Right lobe of liver (tissue), 6 donors: ENCODE data around the gene SLC22A16. TPM values are rescaled to one million over a fixed set of nuclear protein-coding genes. Genes with fewer than 3 reads are reported as not detected.
"Not testable (repeated sequence)": the region's sequence is repeated elsewhere in the genome, so short reads cannot be mapped to it uniquely, and the experiment has no call there.

Source experiments
- ATAC-seq, 4 donors: fragments of 200-7000 bp; cut with Tn5 transposase; one replicate each; pipeline ENCODE4 v1.9.1; 2020; ENCODE audit warnings: mild to moderate bottlenecking in 4 of 4, moderate library complexity in 4 of 4
- DNase-seq, 3 donors: peaks; one replicate each; pipeline ENCODE4 v3.0.0-alpha.2; 2020
- H3K27ac ChIP-seq, 3 donors: fragments of 200-600 bp; one replicate each; pipeline ENCODE4 v1.8.0; 2022
- H3K27me3 ChIP-seq, 2 donors: fragments of 200-600 bp; one replicate each; pipeline ENCODE4 v1.8.0; 2022
- H3K36me3 ChIP-seq, 4 donors: fragments of 200-600 bp; sonication (generic) in 1 of 4; one replicate each; pipeline versions ENCODE4 v1.5.1 to v1.8.0; 2017 to 2022; ENCODE audit warnings: control low read depth in 1 of 4
- H3K4me1 ChIP-seq, 4 donors: fragments of 200-600 bp; sonication (generic) in 1 of 4; one replicate each; pipeline versions ENCODE4 v1.5.1 to v1.8.0; 2017 to 2022; ENCODE audit warnings: control low read depth in 1 of 4
- H3K4me3 ChIP-seq, 3 donors: fragments of 200-600 bp; one replicate each; pipeline ENCODE4 v1.8.0; 2022
- H3K9me3 ChIP-seq, 4 donors: fragments of 200-600 bp; sonication (generic) in 1 of 4; one replicate each; pipeline versions ENCODE4 v1.5.1 to v1.8.0; 2017 to 2022; ENCODE audit warnings: control low read depth in 1 of 4
- POLR2A ChIP-seq: fragments of 450-650 bp; IDR thresholded peaks from one replicate; pipeline ENCODE4 v1.6.1; 2017; ENCODE audit warnings: antibody characterized with exemption, mild to moderate bottlenecking
- WGBS: methylation state at CpG from one replicate; pipeline ENCODE4 v1.1.6; 2018; ENCODE audit warnings: low coverage, low lambda C conversion rate; ENCODE audit not compliant: insufficient coverage; ENCODE audit errors: missing lambda C conversion rate; 5-methylcytosine and 5-hydroxymethylcytosine counted together
- intact Hi-C, 2 donors: fragments of 100-400 bp; cut with DNase I; formaldehyde crosslinking; loops; one replicate each; pipeline versions ENCODE4 v1.11.2 to v1.14.1; 2022
- total RNA-seq, 6 experiments: library from RNA; depleted of rRNA in 2 of 6; stranded (reverse); fragments of >200 nt in 2 of 6; fragmentation: NEBNext Ultra II Directional in 3 of 6; extraction: Animal tissue kit (Norgen Biotek cat#: 25700) in 3 of 6; gene quantifications; one replicate each; pipeline versions ENCODE4 v1.1.0 to v1.2.4, GENCODE V29; 2016 to 2023
- TF ChIP-seq, protein P1 (sequence below), 4 donors: fragments of 200-600 bp in 3 of 4; fragments of 450-650 bp in 1 of 4; IDR thresholded peaks; one replicate each; pipeline versions ENCODE4 v1.5.1 to v1.8.0; 2016 to 2022; ENCODE audit warnings: antibody characterized with exemption in 4 of 4, mild to moderate bottlenecking in 2 of 4
- donor health status: DM: no; HTN: yes; CAD: no.
- donor health status: DM: no; HTN: no; CAD: no.
- donor health status: DM: no; HTN: no; CAD: no.
- donor health status: DM: no; HTN: yes; CAD: no.
- donor health status: DM: no; HTN: yes; CAD: no.

The SLC22A16 gene
- total RNA-seq, 6 experiments from 2014 or later: 0.11 to 0.44 (median 0.31) TPM; not detected in 3

DNA sequence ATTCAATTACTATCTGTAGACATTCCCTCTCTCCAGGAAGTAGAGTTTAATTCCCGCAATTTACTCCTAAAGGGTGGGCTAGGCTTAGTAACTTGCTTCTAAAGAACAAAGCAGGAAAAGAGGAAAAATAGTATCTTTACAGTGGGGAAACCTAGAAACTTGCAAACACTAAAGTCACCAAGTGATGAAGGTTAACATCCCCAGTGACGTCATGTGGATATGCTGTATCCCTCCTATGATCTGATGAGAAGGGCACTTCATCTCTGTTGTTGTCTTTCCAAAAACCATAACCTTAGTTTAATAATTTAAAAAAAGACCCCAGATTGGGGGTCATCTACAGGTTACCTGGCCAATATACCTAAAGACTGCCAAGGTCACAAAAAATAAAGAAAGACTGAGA, 17.3 kb downstream of the SLC22A16 start:
- WGBS: 92% methylated on average over 2 of the region's 2 CpGs
- Histone ChIP-seq H3K27me3 (no peaks in the 10 kb centered on the region), H3K4me3 (no peak overlapping the region), H3K27ac (no peak overlapping the region), H3K9me3 (peaks cover 0 to 13% (median 3%) of the 10 kb centered on the region in 4 donors), H3K36me3 (no peaks in the 10 kb centered on the region), H3K4me1 (no peaks in the 10 kb centered on the region)
- intact Hi-C loops: no loop called here
- ATAC-seq (no peak), DNase-seq (no peak)
- TF ChIP-seq POLR2A: no peak
- TF ChIP-seq, protein P1, sequence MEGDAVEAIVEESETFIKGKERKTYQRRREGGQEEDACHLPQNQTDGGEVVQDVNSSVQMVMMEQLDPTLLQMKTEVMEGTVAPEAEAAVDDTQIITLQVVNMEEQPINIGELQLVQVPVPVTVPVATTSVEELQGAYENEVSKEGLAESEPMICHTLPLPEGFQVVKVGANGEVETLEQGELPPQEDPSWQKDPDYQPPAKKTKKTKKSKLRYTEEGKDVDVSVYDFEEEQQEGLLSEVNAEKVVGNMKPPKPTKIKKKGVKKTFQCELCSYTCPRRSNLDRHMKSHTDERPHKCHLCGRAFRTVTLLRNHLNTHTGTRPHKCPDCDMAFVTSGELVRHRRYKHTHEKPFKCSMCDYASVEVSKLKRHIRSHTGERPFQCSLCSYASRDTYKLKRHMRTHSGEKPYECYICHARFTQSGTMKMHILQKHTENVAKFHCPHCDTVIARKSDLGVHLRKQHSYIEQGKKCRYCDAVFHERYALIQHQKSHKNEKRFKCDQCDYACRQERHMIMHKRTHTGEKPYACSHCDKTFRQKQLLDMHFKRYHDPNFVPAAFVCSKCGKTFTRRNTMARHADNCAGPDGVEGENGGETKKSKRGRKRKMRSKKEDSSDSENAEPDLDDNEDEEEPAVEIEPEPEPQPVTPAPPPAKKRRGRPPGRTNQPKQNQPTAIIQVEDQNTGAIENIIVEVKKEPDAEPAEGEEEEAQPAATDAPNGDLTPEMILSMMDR (IDR thresholded peaks at IDR 0.05): no peak

DNA sequence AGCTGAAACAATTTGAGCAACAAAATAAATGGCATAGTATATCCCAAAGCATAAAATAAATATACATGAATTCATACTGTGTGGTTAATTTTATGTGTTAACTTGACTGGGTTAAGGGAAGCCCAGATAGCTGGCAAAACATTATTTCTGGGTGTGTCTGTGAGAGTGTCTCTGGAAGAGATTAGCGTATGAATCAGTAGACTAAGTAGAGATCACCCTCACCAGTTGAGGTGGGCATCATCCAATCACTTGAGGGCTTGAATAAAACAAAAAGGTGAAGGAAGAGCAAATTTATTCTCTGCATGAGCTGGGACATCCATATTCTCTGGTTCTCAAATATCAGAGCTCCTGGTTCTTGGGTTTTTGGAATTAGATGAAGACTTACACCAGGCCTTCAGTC, 17.9 kb downstream of the SLC22A16 start:
- no peaks in the 10 kb centered on the region for H3K4me1 ChIP-seq
- no peak for TF ChIP-seq POLR2A
- TF ChIP-seq, protein P1 (IDR thresholded peaks at IDR 0.05): no peak
- WGBS: 100% methylated on average over 1 of the region's 1 CpG
- H3K27ac ChIP-seq: no peak overlapping the region
- H3K9me3 ChIP-seq: peaks cover 0 to 13% (median 2%) of the 10 kb centered on the region in 4 donors
- no peaks in the 10 kb centered on the region for H3K27me3 ChIP-seq
- no peak for DNase-seq
- H3K36me3 ChIP-seq: no peaks in the 10 kb centered on the region
- intact Hi-C loops: no loop called here
- no peak for ATAC-seq
- no peak overlapping the region for H3K4me3 ChIP-seq

DNA sequence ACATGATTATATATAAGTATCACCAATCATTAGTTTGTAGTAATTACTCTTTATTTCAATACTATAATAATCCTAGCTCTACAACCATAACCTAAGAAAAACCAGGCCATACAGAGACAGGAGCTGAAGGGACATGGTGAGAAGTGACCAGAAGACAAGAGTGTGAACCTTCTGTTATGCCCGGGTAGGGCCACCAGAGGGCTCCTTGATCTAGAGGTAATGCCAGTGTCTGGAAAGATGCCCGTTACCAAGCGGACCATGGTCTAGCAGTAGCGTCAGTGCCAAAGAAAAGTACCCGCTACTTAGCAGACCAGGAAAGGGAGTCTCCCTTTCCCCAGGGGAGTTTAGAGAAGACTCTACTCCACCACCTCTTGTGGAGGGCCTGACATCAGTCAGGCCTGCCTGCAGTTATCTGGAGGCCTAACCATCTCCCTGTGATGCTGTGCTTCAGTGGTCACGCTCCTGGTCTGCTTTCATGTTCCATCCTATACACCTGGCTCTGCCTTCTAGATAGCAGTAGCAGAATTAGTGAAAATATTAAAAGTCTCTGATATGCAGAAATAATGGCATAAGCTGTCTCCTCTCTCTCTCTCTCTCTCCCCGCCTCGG, 18.7 kb downstream of the SLC22A16 start:
- H3K36me3 ChIP-seq, H3K27me3 ChIP-seq, H3K4me3 ChIP-seq, intact Hi-C loops, H3K27ac ChIP-seq, H3K4me1 ChIP-seq, H3K9me3 ChIP-seq: not testable (repeated sequence)
- ATAC-seq (peak; percentile 94 to 97 (median 96)), DNase-seq (peak; percentile 71 to 86 (median 74))
- TF ChIP-seq, protein P1 (IDR thresholded peaks at IDR 0.05): peak; percentile 60 to 75 (median 66)
- WGBS: 45% methylated on average over 5 of the region's 8 CpGs

DNA sequence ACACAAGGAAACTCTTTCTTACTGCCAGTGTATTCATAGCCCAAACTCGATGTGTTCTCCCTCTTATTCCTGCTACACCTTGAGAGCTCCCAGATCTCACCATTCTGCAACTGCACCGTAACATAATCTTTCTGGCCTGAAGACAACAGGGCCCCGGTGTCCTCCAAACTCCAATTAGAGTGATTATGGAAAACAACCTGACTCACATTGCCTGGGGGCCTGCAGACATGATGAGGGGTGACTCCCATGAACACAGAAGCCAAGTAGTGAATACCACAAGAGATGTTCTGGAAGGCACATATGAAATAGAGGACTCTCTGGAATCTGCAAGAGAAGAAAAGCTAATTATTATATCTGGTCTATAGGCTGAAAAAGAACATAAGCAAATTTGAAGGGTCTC, 19.7 kb downstream of the SLC22A16 start:
- ATAC-seq: no peak
- TF ChIP-seq, protein P1 (IDR thresholded peaks at IDR 0.05): no peak
- TF ChIP-seq POLR2A: no peak
- WGBS: 80% methylated on average over 1 of the region's 3 CpGs

More for the DNA sequence above, 19.7 kb downstream of the SLC22A16 start:
- DNase-seq: no peak
- H3K4me3 ChIP-seq: no peak overlapping the region
- no peaks in the 10 kb centered on the region for H3K4me1 ChIP-seq
- peaks cover 0 to 2% (median 0%) of the 10 kb centered on the region in 4 donors for H3K9me3 ChIP-seq
- H3K27ac ChIP-seq: no peak overlapping the region
- no peaks in the 10 kb centered on the region for H3K36me3 ChIP-seq
- intact Hi-C loops: no loop called here
- no peaks in the 10 kb centered on the region for H3K27me3 ChIP-seq
